ENCODE results near the gene VPS50. TPM values are rescaled to one million over a fixed set of nuclear protein-coding genes. Genes with fewer than 3 reads are reported as not detected.
"Not testable (repeated sequence)": the region's sequence is repeated elsewhere in the genome, so short reads cannot be mapped to it uniquely, and the experiment has no call there.

Gene VPS50
- total and polyA plus RNA-seq, 9 donors, result 7.7 to 28.6 (median 23.0) TPM

GRCh38 chr7:93366816-93367215 lies 134.7 kb downstream of the VPS50 start:
- no peak overlapping the region for H3K4me3 ChIP-seq
- H3K9me3 ChIP-seq, result no peaks in the 10 kb centered on the region
- no peak overlapping the region for H3K27ac ChIP-seq
- WGBS, 3 donors, result 86 to 89% (median 88%) methylated on average over 2 of the region's 2 CpGs
- no peak for DNase-seq
- intact Hi-C loops (cut with DNase I), result no loop called here
- no peaks in the 10 kb centered on the region for H3K27me3 ChIP-seq
- no peaks in the 10 kb centered on the region for H3K36me3 ChIP-seq
- no peaks in the 10 kb centered on the region for H3K4me1 ChIP-seq (ENCODE audit: insufficient read depth)
- TF ChIP-seq POLR2A (IDR thresholded peaks at IDR 0.05) (no peak), EP300 (IDR thresholded peaks at IDR 0.05) (no peak), CTCF (IDR thresholded peaks at IDR 0.05) (no peak)

- DNase-seq, result no peak
- no peak overlapping the region for H3K27ac ChIP-seq
- no peak for TF ChIP-seq POLR2A (IDR thresholded peaks at IDR 0.05)
- no peak for TF ChIP-seq EP300 (IDR thresholded peaks at IDR 0.05)
- TF ChIP-seq CTCF (IDR thresholded peaks at IDR 0.05), result no peak
- no peaks in the 10 kb centered on the region for H3K4me1 ChIP-seq (ENCODE audit: insufficient read depth)
- intact Hi-C loops (cut with DNase I), result no loop called here
- H3K9me3 ChIP-seq, result no peaks in the 10 kb centered on the region
- no peak overlapping the region for H3K4me3 ChIP-seq
- WGBS, 3 donors, result 46 to 52% (median 46%) methylated on average over 2 of the region's 2 CpGs
- H3K27me3 ChIP-seq, result no peaks in the 10 kb centered on the region
- no peaks in the 10 kb centered on the region for H3K36me3 ChIP-seq
Observed at GRCh38 chr7:93367254-93367653, 135.1 kb downstream of the VPS50 start.

- intact Hi-C loops (cut with DNase I); H3K27me3 ChIP-seq; DNase-seq; H3K9me3 ChIP-seq; H3K4me1 ChIP-seq (ENCODE audit: insufficient read depth); H3K36me3 ChIP-seq; H3K4me3 ChIP-seq; H3K27ac ChIP-seq: not testable (repeated sequence)
- WGBS, 3 donors, result 64 to 79% (median 66%) methylated on average over 3 of the region's 3 CpGs
Observed at GRCh38 chr7:93370937-93371336, 138.8 kb downstream of the VPS50 start.

GRCh38 chr7:93373537-93373936 lies 141.4 kb downstream of the VPS50 start:
- intact Hi-C loops (cut with DNase I), result no loop called here

More at GRCh38 chr7:93373537-93373936, 141.4 kb downstream of the VPS50 start:
- Histone ChIP-seq H3K27me3 (no peaks in the 10 kb centered on the region), H3K36me3 (no peaks in the 10 kb centered on the region), H3K27ac (no peak overlapping the region), H3K4me3 (no peak overlapping the region), H3K4me1 (ENCODE audit: insufficient read depth) (no peaks in the 10 kb centered on the region), H3K9me3 (no peaks in the 10 kb centered on the region)
- TF ChIP-seq EP300 (IDR thresholded peaks at IDR 0.05) (no peak), CTCF (IDR thresholded peaks at IDR 0.05) (no peak)
- no peak for DNase-seq
